ENCODE results near the gene MACC1. TPM values are rescaled to one million over a fixed set of nuclear protein-coding genes. Genes with fewer than 3 reads are reported as not detected.
A peak's percentile ranks its signal among the peaks of the same experiment; 100 is the strongest.

MACC1 gene
- total RNA-seq, 4 donors from 2014 or later: 15.4 to 18.5 (median 15.8) TPM

- DNase-seq (ENCODE audit: low spot score in 2 of 2): no peak
- TF ChIP-seq POLR2A (IDR thresholded peaks at IDR 0.05): no peak
- TF ChIP-seq CTCF (IDR thresholded peaks at IDR 0.05): no peak
- intact Hi-C loops (cut with DNase I; ENCODE audit: low total_unique reads): no loop called here
- H3K4me3 ChIP-seq (ENCODE audit: low read depth, poor library complexity, severe bottlenecking): no peak overlapping the region
- WGBS, 2 donors: 49 to 54% methylated on average over 3 of the region's 3 CpGs
These were observed 15.8 kb downstream of the MACC1 start for GRCh38 chr7:20201380-20201779.

GRCh38 chr7:20200971-20201370, 16.2 kb downstream of the MACC1 start:
- intact Hi-C loops (cut with DNase I; ENCODE audit: low total_unique reads): no loop called here
- TF ChIP-seq POLR2A (IDR thresholded peaks at IDR 0.05) (no peak), CTCF (IDR thresholded peaks at IDR 0.05) (no peak)
- no peak overlapping the region for H3K4me3 ChIP-seq (ENCODE audit: low read depth, poor library complexity, severe bottlenecking)
- no peak for DNase-seq (ENCODE audit: low spot score in 2 of 2)

GRCh38 chr7:20200361-20200760, 16.8 kb downstream of the MACC1 start:
- 49 to 64% methylated on average over 3 of the region's 3 CpGs for WGBS, 2 donors

GRCh38 chr7:20199015-20199737, 18.0 kb downstream of the MACC1 start:
- no peak for TF ChIP-seq POLR2A (IDR thresholded peaks at IDR 0.05)
- TF ChIP-seq CTCF (IDR thresholded peaks at IDR 0.05): no peak
- H3K4me3 ChIP-seq (ENCODE audit: low read depth, poor library complexity, severe bottlenecking): no peak overlapping the region
- WGBS, 2 donors: 58 to 65% methylated on average over 2 of the region's 2 CpGs
- intact Hi-C loops (cut with DNase I; ENCODE audit: low total_unique reads): no loop called here
- peak in 1 of 2 donors; percentile 49 for DNase-seq (ENCODE audit: low spot score in 2 of 2)

More at GRCh38 chr7:20200361-20200760, 16.8 kb downstream of the MACC1 start:
- intact Hi-C loops (cut with DNase I; ENCODE audit: low total_unique reads): no loop called here
- no peak overlapping the region for H3K4me3 ChIP-seq (ENCODE audit: low read depth, poor library complexity, severe bottlenecking)
- TF ChIP-seq CTCF (IDR thresholded peaks at IDR 0.05): no peak
- no peak for TF ChIP-seq POLR2A (IDR thresholded peaks at IDR 0.05)
- no peak for DNase-seq (ENCODE audit: low spot score in 2 of 2)

GRCh38 chr7:20198260-20198659, 18.9 kb downstream of the MACC1 start:
- no peak for TF ChIP-seq CTCF (IDR thresholded peaks at IDR 0.05)
- no peak for TF ChIP-seq POLR2A (IDR thresholded peaks at IDR 0.05)
- 91 to 98% methylated on average over 1 of the region's 1 CpG for WGBS, 2 donors
- intact Hi-C loops (cut with DNase I; ENCODE audit: low total_unique reads): no loop called here
- no peak for DNase-seq (ENCODE audit: low spot score in 2 of 2)
- H3K4me3 ChIP-seq (ENCODE audit: low read depth, poor library complexity, severe bottlenecking): no peak overlapping the region

- no peak for TF ChIP-seq POLR2A (IDR thresholded peaks at IDR 0.05)
- H3K4me3 ChIP-seq (ENCODE audit: low read depth, poor library complexity, severe bottlenecking): no peak overlapping the region
- intact Hi-C loops (cut with DNase I; ENCODE audit: low total_unique reads): no loop called here
- DNase-seq (ENCODE audit: low spot score in 2 of 2): no peak
These were observed 19.3 kb downstream of the MACC1 start for GRCh38 chr7:20197837-20198236.
